ENCODE results near the gene HOXD9. TPM values are rescaled to one million over a fixed set of nuclear protein-coding genes. Genes with fewer than 3 reads are reported as not detected.
A peak's percentile ranks its signal among the peaks of the same experiment; 100 is the strongest.

Gene HOXD9
- polyA plus RNA-seq, 5 donors = 0.44 to 1.2 (median 0.88) TPM

GRCh38 chr2:176137906-176138305 lies 15.4 kb downstream of the HOXD9 start:
- no peak for DNase-seq

GRCh38 chr2:176138526-176138922 lies 16.0 kb downstream of the HOXD9 start:
- DNase-seq = no peak

- no peak for DNase-seq
These were observed 16.6 kb downstream of the HOXD9 start for GRCh38 chr2:176138923-176139660.

DNA sequence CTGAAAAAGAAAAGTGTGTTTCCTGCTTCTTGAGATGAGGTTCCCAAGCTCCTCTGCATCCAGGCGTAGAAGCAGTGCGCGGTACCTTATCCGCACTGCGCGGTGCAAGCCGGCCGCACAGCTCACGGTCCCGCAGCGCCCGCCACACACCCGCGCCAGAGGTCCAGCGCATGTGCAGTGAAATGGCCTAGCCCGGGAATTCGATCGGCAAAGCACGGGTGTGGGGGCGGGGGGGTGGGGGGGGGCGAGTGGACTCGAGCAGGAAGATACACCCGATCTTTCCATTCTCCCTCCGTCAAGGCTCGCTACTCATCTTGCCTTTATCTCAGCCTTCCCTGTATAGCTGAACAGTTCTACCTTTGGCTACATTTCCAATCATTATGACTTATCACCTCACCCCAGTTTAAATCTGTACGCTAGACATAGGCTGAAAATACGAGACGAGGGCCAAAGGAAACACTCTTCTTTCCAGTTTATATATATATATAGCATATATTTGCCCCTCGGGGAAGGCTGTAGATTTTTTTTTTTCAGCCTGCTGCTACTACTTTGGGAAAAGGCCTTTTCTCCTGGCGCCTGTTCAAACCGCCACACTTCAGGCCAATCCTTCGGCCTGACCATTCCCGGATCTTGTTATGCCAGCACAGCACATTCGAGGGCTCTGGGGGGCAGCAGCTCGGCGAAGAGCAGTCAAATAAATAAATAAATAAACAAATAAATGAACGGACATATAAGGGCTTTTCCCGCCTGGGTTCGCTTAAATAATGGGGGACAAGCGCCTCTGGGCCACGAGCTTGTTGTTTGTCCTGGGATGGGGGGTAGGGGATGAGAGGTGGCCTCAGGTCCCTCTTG lies 17.4 kb downstream of the HOXD9 start:
- DNase-seq = no peak

DNA sequence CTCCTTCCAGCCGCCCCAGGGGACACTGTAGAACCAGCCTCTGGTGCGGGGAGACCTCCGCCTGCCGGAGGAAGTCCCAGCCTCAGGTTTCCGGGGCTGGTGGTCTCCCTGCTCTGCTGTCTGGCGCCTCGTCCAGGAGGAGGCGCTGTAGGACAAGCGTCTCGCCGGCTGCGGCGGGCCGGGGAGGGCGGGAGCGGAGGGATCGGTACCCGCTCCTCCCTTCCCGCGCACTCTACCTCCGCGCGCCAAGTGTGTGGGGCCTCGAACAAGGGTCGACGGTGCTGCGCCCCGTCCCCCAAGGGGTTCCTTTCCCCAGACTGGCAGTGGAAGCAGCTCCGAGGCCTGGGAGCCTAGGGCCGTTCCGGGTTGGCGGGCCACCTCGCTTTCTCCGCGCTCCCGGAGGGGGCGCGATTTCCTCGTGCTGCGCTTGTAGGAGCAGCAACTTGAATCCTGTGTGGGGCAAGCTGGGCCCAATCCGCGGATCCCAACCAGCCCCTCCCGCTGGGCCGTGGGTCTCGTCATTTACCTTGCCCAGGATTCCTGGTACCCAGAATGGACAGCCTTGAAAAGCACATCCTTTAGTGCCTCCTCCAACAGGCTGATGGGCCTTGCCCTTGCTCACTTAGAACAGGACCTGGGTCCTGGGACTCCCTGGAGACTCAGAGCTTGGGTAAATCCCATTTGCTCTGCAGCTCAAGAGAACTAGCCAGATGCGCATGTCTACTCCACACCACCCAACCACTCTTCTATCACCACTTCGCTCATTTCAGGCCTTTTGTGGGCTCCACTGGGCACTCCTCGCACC lies 18.2 kb downstream of the HOXD9 start:
- DNase-seq = peak; percentile 78 to 81

DNA sequence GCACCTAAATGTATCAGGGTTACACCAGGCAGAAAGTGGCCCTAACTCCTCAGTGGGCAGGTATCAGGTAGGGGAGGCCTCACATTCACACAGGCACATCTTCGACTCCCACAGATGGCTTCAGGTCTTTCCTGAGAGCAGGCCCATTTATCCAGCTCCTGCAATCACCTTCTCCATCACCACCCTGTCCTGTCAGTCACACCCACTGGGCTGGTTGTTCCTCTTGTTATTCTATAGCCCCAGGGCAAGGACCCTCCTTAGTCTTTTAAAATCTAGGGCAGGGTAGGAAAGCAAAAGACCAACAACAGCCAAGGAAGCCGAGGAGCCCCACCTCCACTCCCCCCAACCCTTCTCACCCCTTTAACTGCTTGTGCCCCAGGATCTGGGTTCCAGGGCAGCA lies 19.8 kb downstream of the HOXD9 start:
- DNase-seq = no peak

- no peak for DNase-seq
These were observed 22.8 kb downstream of the HOXD9 start for GRCh38 chr2:176145085-176145969.

- DNase-seq = no peak
These were observed 23.6 kb downstream of the HOXD9 start for GRCh38 chr2:176146101-176146500.

- DNase-seq = no peak
These were observed 24.1 kb downstream of the HOXD9 start for GRCh38 chr2:176146645-176147044.

GRCh38 chr2:176147210-176147799 lies 24.8 kb downstream of the HOXD9 start:
- no peak for DNase-seq

GRCh38 chr2:176147800-176148496 lies 25.4 kb downstream of the HOXD9 start:
- no peak for DNase-seq

GRCh38 chr2:176148751-176149421 lies 26.4 kb downstream of the HOXD9 start:
- no peak for DNase-seq

DNA sequence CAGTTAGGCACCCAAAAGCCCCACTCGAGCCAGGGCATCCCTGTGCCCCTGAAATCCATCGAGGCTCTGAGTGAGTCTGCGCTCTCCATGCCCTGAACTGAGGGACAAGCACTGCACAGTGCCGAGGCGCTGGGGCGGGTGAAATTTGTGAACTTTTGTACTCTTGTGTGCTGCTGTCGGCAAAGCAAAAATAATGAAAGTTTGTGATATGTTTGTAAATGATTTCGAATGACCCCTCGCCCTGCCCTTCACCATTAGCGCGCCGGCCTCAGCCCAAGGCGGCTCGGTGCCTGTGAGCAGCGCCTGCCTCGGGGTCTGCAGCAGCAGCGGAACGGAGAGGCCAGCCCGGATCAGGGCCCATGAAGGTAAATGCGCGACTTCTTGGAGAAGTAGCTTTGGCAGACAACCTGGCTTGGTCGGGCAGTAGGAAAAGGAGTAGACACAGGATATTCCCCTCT lies 27.0 kb downstream of the HOXD9 start:
- no peak for DNase-seq

GRCh38 chr2:176149939-176150583 lies 27.5 kb downstream of the HOXD9 start:
- no peak for DNase-seq

DNA sequence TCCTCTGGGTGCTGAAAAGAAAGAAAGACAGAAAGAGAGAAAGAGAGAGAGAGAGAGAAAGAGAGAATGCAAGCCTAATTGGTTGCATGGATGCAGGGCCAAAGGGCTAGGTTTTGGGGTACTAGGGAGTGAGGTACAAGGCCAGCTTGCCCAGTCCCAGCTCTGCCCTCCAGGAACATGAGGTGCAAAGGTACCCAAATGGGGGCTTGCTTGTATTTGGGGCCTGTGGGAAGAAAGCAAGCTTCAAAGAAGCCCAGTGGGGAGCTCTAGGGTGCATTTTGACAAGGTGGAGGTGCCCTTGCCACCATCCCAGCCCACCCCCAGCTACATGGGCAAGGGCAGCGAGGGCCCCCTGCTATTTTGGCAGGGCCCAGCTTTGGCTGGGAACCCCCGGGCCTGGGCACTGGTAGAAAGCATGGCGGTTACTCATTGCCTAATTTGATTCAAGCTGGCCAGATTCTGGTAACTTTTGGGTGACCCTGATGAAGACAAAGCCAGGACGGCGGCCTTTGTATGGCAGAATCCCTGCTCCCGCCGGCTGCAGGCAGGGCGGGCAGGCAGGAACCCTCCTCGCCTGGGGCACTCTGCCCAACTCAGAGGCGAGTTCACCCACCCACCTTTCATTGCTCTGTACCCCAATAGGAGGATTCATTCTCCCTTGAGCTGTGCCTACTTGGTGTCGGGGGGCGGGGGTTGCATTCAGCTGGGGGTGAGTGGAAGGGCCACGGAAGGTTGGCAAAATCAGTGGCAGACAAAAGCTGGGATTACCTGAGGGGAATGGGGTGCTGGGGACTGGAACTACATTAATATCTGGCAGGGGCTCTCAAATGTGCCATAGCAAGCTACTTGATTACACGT lies 28.3 kb downstream of the HOXD9 start:
- DNase-seq = no peak

GRCh38 chr2:176151442-176152287 lies 29.1 kb downstream of the HOXD9 start, which contains the start of gene HOXD4:
HOXD4 (plus strand) TSS chr2:176151550; CDS start chr2:176151634, 84 bp downstream.
- DNase-seq = no peak

All from right lung (tissue), 5 donors.